ENCODE data around the gene SLC25A20.

- TF ChIP-seq EZH2 (IDR thresholded peaks at IDR 0.05; ENCODE audit: borderline replicate concordance, insufficient read depth, low read length, poor library complexity, severe bottlenecking) (no peak), REST (IDR thresholded peaks at IDR 0.05; ENCODE audit: borderline replicate concordance) (no peak), RAD21 (conservative IDR thresholded peaks at IDR 0.05) (no peak), CTCF (IDR thresholded peaks at IDR 0.05; ENCODE audit: poor library complexity, severe bottlenecking) (no peak)
Measured at GRCh38 chr3:48879307-48879993, 19.2 kb downstream of the SLC25A20 start.
